Heart right ventricle (tissue), 16 donors: ENCODE results near the gene CARMIL1. TPM values are rescaled to one million over a fixed set of nuclear protein-coding genes. Genes with fewer than 3 reads are reported as not detected.

Experiments
- ATAC-seq, 8 donors: fragments of 200-7000 bp; cut with Tn5 transposase; one replicate each; pipeline ENCODE4 v1.9.1; 2020; ENCODE audit warnings: mild to moderate bottlenecking in 8 of 8, moderate library complexity in 8 of 8, moderate number of reproducible peaks in 1 of 8
- DNase-seq, 2 donors: peaks; one replicate each; pipeline ENCODE4 v3.0.0-alpha.2; 2020
- H3K27ac ChIP-seq, 10 donors: fragments of 200-600 bp; sonication (generic) in 2 of 10; one replicate each; pipeline versions ENCODE4 v1.5.0 to v1.8.0; 2020 to 2022; ENCODE audit warnings: mild to moderate bottlenecking in 3 of 10
- H3K27me3 ChIP-seq, 7 donors: fragments of 200-600 bp; one replicate each; pipeline ENCODE4 v1.8.0; 2021 to 2022; ENCODE audit warnings: mild to moderate bottlenecking in 2 of 7
- H3K36me3 ChIP-seq, 9 donors: fragments of 200-600 bp; sonication (generic) in 1 of 9; one replicate each; pipeline versions ENCODE4 v1.5.0 to v1.8.0; 2020 to 2022; ENCODE audit warnings: mild to moderate bottlenecking in 2 of 9
- H3K4me1 ChIP-seq, 9 donors: fragments of 200-600 bp; sonication (generic) in 1 of 9; one replicate each; pipeline versions ENCODE4 v1.5.0 to v1.8.0; 2020 to 2022; ENCODE audit warnings: mild to moderate bottlenecking in 4 of 9
- H3K4me3 ChIP-seq, 10 donors: fragments of 200-600 bp; sonication (generic) in 2 of 10; one replicate each; pipeline versions ENCODE4 v1.5.0 to v1.8.0; 2020 to 2022; ENCODE audit warnings: mild to moderate bottlenecking in 7 of 10, moderate library complexity in 2 of 10
- H3K9me3 ChIP-seq, 11 donors: fragments of 200-600 bp in 10 of 11; sonication (generic) in 2 of 11; one replicate each; pipeline versions ENCODE4 v1.5.0 to v1.8.0; 2013 to 2022; ENCODE audit warnings: mild to moderate bottlenecking in 2 of 11, control low read depth in 1 of 11, moderate library complexity in 1 of 11
- WGBS, 2 donors: extraction: QIAGEN DNeasy Blood & Tissue Kit; methylation state at CpG; one replicate each; pipeline ENCODE4 v1.1.7; 2013; ENCODE audit warnings: inconsistent platforms in 1 of 2; 5-methylcytosine and 5-hydroxymethylcytosine counted together
- intact Hi-C, 10 donors: fragments of 100-400 bp; cut with DNase I; formaldehyde crosslinking; loops; one replicate each; pipeline versions ENCODE4 v1.11.1 to v1.14.2; 2022
- polyA plus RNA-seq, 2 donors: library from polyadenylated mRNA; stranded (reverse); fragments of 200-250 nt; gene quantifications; one replicate each; pipeline ENCODE4 v1.2.3, GENCODE V29; 2013
- total RNA-seq, 10 donors: library from RNA; stranded (reverse); fragmentation: NEBNext Ultra II Directional in 3 of 10; extraction: Animal tissue kit (Norgen Biotek cat#: 25700) in 3 of 10; gene quantifications; one replicate each; pipeline versions ENCODE4 v1.2.1 to v1.2.4, GENCODE V29; 2021 to 2023
- TF ChIP-seq, protein P1 (sequence below), 9 donors: fragments of 200-600 bp; sonication (generic) in 2 of 9; IDR thresholded peaks; one replicate each; pipeline versions ENCODE4 v1.5.0 to v1.8.0; 2021 to 2022; ENCODE audit warnings: antibody characterized with exemption in 9 of 9, mild to moderate bottlenecking in 5 of 9, moderate library complexity in 1 of 9
- donor health status: Arrhythmogenic right ventricular cardiomyopathy.
- donor health status: ischemic (EF 13 %, LVEDD 7.1; RV severe dilation, severe dysfunction).
- donor health status: healthy with polysubstance abuse.
- donor health status: DM: no; HTN: yes; CAD: no.
- donor health status: DM: no; HTN: no; CAD: no.
- donor health status: ischemic (EF 25% LVEDD 6.9; RV normal size, moderate dysfunction).
- donor health status: ischemic (EF 25% LVEDD 5.7; RV mildly dilated, moderate dysfunction).
- donor health status: healthy.
- donor health status: DM: yes; HTN: yes; CAD: no.
- donor health status: Ischemic cardiomyopathy.
- donor health status: ischemic (EF 35%, LVEDD 5.7; RV mildly dilated, moderate dysfunction).
- donor health status: nonischemic (EF 11% LVEDD 7.7; RV severe dilation, severe dysfunction).
- donor health status: DM: yes; HTN: yes; CAD: no.
- donor health status: PGD.
- donor health status: ischemic (EF 29% LVEDD 5.4; RV normal size, mild dysfunction).
- donor health status: nonischemic (EF 23%, LVEDD 6.1; RV moderate dilation, normal function).

Gene CARMIL1
- total and polyA plus RNA-seq, 12 donors, result 1.2 to 10.3 (median 4.1) TPM

DNA sequence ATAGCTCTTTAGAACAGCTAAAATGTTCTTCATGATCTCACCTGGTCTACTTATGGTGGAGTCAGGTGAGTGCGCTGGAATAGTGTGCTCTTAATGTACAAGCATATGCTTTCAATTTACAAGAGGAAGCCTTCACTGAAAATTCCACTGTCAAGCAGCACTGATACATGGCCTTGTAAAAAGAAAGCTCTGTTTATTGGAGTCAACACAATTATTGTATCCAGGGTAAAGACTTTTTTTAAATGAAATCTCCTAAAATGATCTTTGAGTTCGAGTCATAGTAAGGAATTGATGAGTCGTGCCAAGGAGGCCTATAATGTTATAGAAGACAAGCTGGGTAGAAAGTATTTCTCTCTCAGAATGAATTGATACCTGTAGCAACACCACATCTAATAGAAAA, 41.6 kb upstream of the CARMIL1 start:
- intact Hi-C loops, result no loop called here
- Histone ChIP-seq H3K4me1 (no peaks in the 10 kb centered on the region), H3K27ac (no peak overlapping the region), H3K27me3 (no peaks in the 10 kb centered on the region), H3K4me3 (no peak overlapping the region), H3K9me3 (no peaks in the 10 kb centered on the region), H3K36me3 (no peaks in the 10 kb centered on the region)
- WGBS, 2 donors, result 84 to 93% methylated on average over 3 of the region's 3 CpGs
- ATAC-seq, result no peak
- no peak for DNase-seq
- TF ChIP-seq, protein P1, sequence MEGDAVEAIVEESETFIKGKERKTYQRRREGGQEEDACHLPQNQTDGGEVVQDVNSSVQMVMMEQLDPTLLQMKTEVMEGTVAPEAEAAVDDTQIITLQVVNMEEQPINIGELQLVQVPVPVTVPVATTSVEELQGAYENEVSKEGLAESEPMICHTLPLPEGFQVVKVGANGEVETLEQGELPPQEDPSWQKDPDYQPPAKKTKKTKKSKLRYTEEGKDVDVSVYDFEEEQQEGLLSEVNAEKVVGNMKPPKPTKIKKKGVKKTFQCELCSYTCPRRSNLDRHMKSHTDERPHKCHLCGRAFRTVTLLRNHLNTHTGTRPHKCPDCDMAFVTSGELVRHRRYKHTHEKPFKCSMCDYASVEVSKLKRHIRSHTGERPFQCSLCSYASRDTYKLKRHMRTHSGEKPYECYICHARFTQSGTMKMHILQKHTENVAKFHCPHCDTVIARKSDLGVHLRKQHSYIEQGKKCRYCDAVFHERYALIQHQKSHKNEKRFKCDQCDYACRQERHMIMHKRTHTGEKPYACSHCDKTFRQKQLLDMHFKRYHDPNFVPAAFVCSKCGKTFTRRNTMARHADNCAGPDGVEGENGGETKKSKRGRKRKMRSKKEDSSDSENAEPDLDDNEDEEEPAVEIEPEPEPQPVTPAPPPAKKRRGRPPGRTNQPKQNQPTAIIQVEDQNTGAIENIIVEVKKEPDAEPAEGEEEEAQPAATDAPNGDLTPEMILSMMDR (IDR thresholded peaks at IDR 0.05), result no peak

DNA sequence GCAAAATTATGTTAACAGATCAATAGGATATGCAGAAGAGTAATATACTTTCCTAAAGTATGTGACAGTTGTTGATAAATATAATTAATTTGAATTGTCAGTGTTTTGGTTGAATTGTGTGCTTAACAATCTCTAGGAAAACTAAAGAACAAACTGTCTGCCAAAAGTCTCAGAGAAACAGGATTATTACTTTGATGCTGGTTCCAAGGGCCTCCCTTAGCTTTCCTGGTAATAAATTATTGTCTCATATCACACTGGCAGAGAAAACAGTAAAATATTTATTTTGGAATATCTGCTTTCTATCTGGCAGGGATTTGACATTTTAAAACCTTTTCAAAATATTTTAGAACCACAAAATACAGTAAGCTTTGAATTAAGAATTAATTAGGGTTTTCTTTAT, 40.1 kb upstream of the CARMIL1 start:
- Histone ChIP-seq H3K27me3 (no peaks in the 10 kb centered on the region), H3K4me1 (no peaks in the 10 kb centered on the region), H3K27ac (no peak overlapping the region), H3K36me3 (no peaks in the 10 kb centered on the region), H3K4me3 (no peak overlapping the region), H3K9me3 (no peaks in the 10 kb centered on the region)
- ATAC-seq (no peak), DNase-seq (no peak)
- intact Hi-C loops, result no loop called here
- TF ChIP-seq, protein P1 (IDR thresholded peaks at IDR 0.05), result no peak

DNA sequence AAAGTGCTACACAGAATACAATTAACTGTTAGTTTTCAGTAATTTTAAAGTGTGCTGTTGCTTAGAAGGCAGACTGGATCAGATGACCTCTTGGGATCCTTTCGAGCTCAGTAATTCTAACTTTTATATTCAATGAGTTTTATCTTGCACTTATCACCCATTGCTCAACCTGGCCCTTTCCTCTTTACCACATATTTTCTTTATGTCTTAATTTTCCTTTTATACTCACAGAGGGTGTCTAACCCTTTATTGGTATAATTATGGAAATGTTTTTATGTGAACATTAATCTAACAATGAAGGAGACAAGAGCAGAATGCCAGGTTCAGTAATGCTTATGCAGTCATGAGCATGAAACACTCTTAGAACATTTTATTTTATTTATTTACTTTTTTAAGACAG, 39.7 kb upstream of the CARMIL1 start:
- no peak overlapping the region for H3K4me3 ChIP-seq
- 61 to 73% methylated on average over 1 of the region's 1 CpG for WGBS, 2 donors
- H3K9me3 ChIP-seq, result no peaks in the 10 kb centered on the region

DNA sequence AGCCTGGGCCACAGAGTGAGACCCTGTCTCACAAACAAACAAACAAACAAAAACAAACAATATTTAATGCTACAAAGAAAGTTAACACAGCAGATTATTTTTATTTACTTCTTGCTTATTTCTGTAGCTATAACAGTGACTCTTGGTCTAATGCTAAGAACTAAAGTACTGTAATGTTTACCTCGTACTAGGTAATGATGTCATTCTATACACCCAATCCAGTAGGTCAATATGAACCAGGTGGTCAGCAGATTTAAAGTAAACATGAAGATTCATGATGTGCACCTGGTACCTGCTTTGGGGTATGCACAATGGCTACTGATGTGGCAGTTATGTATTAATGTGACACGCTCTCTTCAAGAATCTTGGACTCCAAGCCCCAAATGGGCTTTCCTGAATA, 36.6 kb upstream of the CARMIL1 start:
- Histone ChIP-seq H3K27me3 (no peaks in the 10 kb centered on the region), H3K27ac (no peak overlapping the region), H3K36me3 (no peaks in the 10 kb centered on the region), H3K9me3 (no peaks in the 10 kb centered on the region), H3K4me3 (no peak overlapping the region), H3K4me1 (no peaks in the 10 kb centered on the region)
- WGBS, 2 donors, result 91 to 93% methylated on average over 2 of the region's 2 CpGs
- no peak for DNase-seq
- TF ChIP-seq, protein P1 (IDR thresholded peaks at IDR 0.05), result no peak
- intact Hi-C loops, result no loop called here
- ATAC-seq, result no peak

More for the DNA sequence above, 39.7 kb upstream of the CARMIL1 start:
- Histone ChIP-seq H3K27me3 (no peaks in the 10 kb centered on the region), H3K36me3 (no peaks in the 10 kb centered on the region), H3K27ac (no peak overlapping the region), H3K4me1 (no peaks in the 10 kb centered on the region)
- ATAC-seq, result no peak
- TF ChIP-seq, protein P1 (IDR thresholded peaks at IDR 0.05), result no peak
- intact Hi-C loops, result no loop called here
- DNase-seq, result no peak

DNA sequence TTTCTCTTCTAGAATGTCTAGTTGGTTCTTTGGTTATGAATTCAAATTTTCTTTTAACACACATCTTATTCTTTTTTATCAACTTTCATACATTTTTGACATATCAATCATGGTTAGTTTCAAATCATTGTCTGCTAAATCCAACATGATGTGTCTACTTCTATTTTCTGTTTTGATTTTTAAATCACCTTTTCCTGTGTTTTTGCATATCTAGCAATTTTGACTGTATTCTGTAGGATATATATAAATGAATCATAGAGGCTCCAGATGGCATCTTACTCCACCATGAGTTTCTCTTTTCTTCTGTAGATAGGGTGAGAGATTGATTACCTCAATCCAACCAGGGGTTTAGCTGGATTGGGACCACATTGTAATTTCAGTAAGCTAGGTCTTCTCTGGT, 34.3 kb upstream of the CARMIL1 start:
- Histone ChIP-seq H3K9me3 (no peaks in the 10 kb centered on the region), H3K27ac (no peak overlapping the region), H3K4me1 (no peaks in the 10 kb centered on the region), H3K27me3 (no peaks in the 10 kb centered on the region), H3K36me3 (no peaks in the 10 kb centered on the region), H3K4me3 (no peak overlapping the region)
- TF ChIP-seq, protein P1 (IDR thresholded peaks at IDR 0.05), result no peak
- ATAC-seq (no peak), DNase-seq (no peak)
- intact Hi-C loops, result no loop called here
